Inferior parietal cortex (tissue), 1 donor: ENCODE data around the gene GNAS-AS1.
A peak's percentile ranks its signal among the peaks of the same experiment; 100 is the strongest.

Experiments used
- DNase-seq: peaks from one replicate; pipeline ENCODE4 v3.0.0-alpha.2; 2016; ENCODE audit errors: extremely low spot score

GNAS-AS1 gene

GRCh38 chr20:58863044-58863790 lies 12.5 kb upstream of the GNAS-AS1 start:
- no peak for DNase-seq

DNA sequence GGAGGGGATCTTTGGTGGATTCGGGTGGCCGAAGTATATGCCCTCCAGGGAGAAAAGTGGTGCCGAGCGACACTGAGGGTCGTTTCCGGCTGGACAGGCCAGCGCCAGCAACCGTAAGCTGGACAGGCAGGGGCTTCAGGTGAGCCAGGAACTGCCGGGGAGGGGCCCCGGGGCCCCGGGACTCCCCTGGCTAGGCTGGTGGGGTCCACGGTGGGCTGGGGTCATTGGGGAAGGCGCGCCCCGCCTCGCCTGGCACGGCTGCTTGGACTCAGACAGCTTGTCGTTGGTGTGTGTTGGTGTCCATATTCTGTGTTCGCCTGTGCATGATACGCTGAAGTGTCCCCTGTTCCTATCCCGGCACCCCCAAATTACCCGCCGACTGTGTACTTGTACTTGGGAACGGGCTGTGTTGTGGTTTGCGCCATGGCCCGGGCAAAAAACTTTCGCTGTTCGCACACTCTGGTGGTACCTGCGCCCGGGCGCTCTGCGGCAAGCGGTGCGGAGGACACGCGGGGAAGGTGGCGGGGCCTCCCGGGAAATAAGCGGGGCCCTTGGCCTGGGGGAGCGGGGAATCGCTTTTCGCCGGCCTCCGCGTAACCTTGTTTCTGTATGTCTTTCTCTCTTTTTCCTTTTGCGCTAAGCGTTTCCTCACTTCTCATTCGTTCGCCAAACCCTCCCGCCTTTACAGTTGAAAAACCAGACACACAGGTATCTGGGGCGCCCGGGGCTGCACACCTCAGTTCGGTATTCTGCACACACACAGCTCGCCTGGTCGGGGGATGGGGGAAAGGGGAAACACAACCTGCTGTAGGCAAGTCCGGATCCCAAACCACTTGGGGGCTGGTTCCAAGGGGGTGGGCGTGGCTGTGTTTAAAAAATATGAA lies 5.0 kb upstream of the GNAS-AS1 start:
- DNase-seq: no peak

DNA sequence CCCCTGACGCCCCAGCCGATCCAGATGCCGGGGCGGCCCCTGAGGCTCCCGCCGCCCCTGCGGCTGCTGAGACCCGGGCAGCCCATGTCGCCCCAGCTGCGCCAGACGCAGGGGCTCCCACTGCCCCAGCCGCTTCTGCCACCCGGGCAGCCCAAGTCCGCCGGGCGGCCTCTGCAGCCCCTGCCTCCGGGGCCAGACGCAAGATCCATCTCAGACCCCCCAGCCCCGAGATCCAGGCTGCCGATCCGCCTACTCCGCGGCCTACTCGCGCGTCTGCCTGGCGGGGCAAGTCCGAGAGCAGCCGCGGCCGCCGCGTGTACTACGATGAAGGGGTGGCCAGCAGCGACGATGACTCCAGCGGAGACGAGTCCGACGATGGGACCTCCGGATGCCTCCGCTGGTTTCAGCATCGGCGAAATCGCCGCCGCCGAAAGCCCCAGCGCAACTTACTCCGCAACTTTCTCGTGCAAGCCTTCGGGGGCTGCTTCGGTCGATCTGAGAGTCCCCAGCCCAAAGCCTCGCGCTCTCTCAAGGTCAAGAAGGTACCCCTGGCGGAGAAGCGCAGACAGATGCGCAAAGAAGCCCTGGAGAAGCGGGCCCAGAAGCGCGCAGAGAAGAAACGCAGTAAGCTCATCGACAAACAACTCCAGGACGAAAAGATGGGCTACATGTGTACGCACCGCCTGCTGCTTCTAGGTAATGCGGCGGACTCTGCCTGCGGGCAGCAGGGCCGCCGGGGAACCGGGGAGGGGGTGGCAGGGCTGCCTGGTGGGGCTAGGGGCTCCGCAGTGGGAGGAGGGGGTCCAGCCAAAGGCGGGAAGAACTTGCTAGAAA lies 4.2 kb upstream of the GNAS-AS1 start:
- DNase-seq: no peak

GRCh38 chr20:58853976-58854637 lies 3.4 kb upstream of the GNAS-AS1 start:
- DNase-seq: no peak

- DNase-seq: no peak
Measured at GRCh38 chr20:58853466-58853865, 2.8 kb upstream of the GNAS-AS1 start.

- DNase-seq: peak; percentile 21
Measured at GRCh38 chr20:58852543-58853271, 2.0 kb upstream of the GNAS-AS1 start, which contains the start of gene GNAS. TSS of gene GNAS (plus strand) at chr20:58852716.

GRCh38 chr20:58851969-58852458 lies 1.3 kb upstream of the GNAS-AS1 start:
- DNase-seq: no peak

DNA sequence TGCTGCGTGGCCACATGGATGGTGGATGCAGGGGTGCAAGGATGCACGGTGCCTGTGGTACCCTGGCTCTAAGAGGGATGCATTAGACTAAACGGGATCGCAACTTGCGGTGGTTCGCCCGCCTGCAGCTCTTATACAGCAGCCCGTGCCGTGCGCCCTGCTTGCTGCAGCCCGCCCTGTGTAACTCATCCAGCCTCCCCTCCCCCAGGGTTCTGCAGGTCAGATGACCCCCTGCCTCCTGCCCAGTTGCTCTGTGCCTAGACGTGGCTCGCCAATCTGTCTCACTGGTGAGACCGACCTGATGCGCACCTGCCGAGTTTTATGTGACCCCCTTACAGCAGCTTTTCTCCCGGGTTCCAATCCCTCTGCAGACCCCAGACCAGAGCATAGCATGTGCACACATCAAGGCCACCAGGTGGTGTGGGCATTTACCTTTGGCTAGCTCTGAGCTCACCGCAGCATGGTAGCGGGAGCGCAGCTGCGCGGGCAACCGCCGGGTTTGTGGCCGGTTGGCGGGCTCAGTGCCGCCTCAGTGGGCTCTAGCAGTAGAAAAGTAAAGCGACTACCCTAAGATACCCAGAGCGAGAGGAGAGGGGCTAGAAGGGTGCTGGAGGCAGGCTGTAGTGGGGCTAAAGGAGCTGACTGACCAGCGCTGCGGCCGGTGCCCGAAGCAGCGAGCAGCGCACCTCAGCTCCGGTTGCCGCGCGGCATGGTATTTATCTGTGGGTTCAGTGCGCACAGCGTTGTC lies 693 bp upstream of the GNAS-AS1 start:
- no peak for DNase-seq

- DNase-seq: no peak
Measured at GRCh38 chr20:58847463-58847862, 3.2 kb downstream of the GNAS-AS1 start.

GRCh38 chr20:58845706-58846105 lies 5.0 kb downstream of the GNAS-AS1 start:
- DNase-seq: no peak

DNA sequence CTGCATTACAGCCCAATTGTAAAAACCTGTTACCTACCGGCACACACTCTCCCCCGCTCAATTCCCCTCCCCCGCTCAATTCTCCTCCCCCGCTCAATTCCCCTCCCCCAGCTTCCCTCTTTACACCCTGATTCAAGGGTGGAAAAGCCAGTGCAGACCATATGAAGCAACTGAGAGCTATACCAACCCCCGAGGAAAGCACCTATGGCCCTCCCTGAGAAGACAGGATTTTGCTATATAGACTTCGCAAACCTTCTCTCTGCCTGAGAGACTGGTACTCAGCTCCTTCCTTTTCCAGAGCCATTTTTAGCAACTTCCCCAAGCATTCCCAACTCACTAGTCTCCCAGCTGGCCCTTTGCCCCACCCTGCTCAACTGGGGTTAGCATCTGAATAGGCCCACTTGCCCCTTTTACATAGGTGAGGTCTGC lies 7.6 kb downstream of the GNAS-AS1 start:
- no peak for DNase-seq

DNA sequence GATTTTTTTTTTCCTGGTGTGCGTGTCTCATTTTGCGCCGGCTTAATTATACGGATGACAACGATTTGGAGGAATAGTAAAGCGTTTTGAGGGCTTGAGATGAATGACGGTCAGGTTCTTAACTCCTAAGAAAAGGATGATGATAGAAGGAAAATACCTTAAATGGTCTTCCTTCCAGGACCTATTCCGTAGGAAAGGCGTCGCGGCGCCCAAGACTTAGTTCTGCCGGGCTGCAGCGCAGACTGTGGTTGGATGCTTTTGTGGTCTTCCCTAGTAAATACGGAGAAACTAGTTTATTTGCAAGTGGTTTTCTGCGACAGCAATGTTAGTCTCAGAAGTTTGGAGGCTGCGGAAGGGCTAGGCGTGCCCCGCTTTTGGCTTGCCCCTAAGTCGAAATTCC lies 8.4 kb downstream of the GNAS-AS1 start:
- no peak for DNase-seq

DNA sequence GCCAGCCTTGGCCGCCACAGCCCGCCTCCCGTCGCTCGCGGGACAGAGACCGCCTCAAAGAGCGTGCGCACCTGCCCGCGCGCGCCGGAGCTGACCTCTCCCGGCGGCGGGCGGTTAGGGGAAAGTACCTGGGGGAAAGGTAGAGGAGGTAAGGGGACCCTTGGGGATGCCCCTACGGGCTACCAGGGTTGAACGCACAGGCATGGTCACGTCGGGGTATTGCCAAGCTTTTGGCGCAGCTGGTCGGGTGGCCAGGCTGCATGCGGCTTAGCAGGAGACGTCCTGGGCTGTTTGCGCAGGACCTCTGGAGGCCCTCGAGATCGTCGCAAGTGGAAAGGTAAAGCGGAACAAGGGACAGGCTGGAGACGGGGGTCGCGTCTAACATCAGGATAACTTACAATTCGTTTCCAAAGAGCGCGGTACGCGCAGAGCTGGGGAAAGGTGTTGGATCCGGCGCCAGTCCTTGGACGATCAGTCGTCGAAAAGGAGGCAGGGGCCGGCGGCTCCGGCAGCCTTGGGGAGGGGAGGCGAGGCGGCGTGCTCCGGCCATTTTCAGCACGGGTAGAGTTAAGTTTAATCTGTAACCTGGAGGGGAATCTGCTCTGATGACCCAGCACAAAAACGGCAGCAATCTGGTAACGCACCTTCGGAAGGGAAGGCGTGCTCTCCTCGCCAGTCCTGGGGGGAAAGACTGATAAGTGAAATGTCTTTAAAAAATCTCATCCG lies 9.0 kb downstream of the GNAS-AS1 start:
- DNase-seq: no peak

- no peak for DNase-seq
Measured at GRCh38 chr20:58840816-58841538, 9.7 kb downstream of the GNAS-AS1 start.

DNA sequence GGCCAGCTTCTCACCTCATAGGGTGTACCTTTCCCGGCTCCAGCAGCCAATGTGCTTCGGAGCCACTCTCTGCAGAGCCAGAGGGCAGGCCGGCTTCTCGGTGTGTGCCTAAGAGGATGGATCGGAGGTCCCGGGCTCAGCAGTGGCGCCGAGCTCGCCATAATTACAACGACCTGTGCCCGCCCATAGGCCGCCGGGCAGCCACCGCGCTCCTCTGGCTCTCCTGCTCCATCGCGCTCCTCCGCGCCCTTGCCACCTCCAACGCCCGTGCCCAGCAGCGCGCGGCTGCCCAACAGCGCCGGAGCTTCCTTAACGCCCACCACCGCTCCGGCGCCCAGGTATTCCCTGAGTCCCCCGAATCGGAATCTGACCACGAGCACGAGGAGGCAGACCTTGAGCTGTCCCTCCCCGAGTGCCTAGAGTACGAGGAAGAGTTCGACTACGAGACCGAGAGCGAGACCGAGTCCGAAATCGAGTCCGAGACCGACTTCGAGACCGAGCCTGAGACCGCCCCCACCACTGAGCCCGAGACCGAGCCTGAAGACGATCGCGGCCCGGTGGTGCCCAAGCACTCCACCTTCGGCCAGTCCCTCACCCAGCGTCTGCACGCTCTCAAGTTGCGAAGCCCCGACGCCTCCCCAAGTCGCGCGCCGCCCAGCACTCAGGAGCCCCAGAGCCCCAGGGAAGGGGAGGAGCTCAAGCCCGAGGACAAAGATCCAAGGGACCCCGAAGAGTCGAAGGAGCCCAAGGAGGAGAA lies 10.5 kb downstream of the GNAS-AS1 start:
- DNase-seq: no peak

DNA sequence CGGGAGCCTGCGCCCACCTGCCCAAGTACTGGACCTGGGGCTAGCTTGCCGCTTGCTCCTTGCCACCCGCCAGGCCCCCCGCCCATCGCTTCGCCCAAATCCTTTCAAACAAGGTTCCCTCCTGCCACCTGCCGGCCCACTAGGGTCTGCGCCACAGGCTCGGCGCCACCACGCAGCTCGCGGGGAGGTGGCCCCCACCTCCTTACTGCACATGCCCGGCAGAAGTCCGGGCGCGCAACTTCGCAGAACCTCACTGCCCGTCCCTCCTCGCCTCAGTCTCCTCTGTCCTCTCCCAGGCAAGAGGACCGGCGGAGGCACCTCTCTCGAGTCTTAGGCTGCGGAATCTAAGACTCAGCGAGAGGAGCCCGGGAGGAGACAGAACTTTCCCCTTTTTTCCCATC lies 11.2 kb downstream of the GNAS-AS1 start:
- DNase-seq: no peak

GRCh38 chr20:58838174-58838573 lies 12.5 kb downstream of the GNAS-AS1 start:
- no peak for DNase-seq

DNA sequence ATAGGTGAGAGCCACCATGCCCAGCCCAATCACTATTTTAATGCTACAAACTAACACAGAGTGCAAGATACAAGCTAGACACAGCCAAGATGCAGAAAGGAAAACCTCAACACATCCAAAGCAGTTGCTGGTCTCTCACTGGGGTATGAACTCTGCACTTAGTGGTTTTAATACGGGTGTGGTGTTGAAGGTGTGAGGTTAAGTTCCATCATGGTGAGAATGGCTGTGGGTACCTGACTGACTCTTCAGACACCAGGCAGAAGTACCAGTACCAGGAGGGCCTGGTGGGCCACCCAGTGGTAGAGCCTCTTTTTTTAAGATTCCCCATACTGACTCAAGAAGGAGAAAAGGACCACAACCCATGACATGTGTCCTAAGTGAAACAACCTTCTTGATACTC lies 13.0 kb downstream of the GNAS-AS1 start:
- DNase-seq: no peak
